ENCODE measurements around the gene WWOX. TPM values are rescaled to one million over a fixed set of nuclear protein-coding genes. Genes with fewer than 3 reads are reported as not detected.

The WWOX gene
- total RNA-seq, 3 donors from 2014 or later: 11.7 to 18.0 (median 13.8) TPM

- H3K36me3 ChIP-seq (ENCODE audit: low read depth): no peaks in the 10 kb centered on the region
- ATAC-seq (no peak), DNase-seq (no peak)
- TF ChIP-seq CTCF (IDR thresholded peaks at IDR 0.05): no peak
- intact Hi-C loops (cut with DNase I, micrococcal nuclease): no loop called here
- H3K9me3 ChIP-seq: no peaks in the 10 kb centered on the region
- no peaks in the 10 kb centered on the region for H3K4me1 ChIP-seq (ENCODE audit: low read depth)
- no peak overlapping the region for H3K4me3 ChIP-seq
Measured at GRCh38 chr16:78478267-78478861, 378.9 kb downstream of the WWOX start.

GRCh38 chr16:78479723-78480122 lies 380.3 kb downstream of the WWOX start:
- intact Hi-C loops (cut with DNase I, micrococcal nuclease): no loop called here
- H3K4me3 ChIP-seq: no peak overlapping the region
- H3K4me1 ChIP-seq (ENCODE audit: low read depth): no peaks in the 10 kb centered on the region
- H3K9me3 ChIP-seq: no peaks in the 10 kb centered on the region
- no peak for DNase-seq
- no peak for ATAC-seq
- no peak for TF ChIP-seq CTCF (IDR thresholded peaks at IDR 0.05)
- no peaks in the 10 kb centered on the region for H3K36me3 ChIP-seq (ENCODE audit: low read depth)

- H3K4me3 ChIP-seq: no peak overlapping the region
- intact Hi-C loops (cut with DNase I, micrococcal nuclease): no loop called here
- no peak for DNase-seq
- no peaks in the 10 kb centered on the region for H3K4me1 ChIP-seq (ENCODE audit: low read depth)
- TF ChIP-seq CTCF (IDR thresholded peaks at IDR 0.05): no peak
- no peaks in the 10 kb centered on the region for H3K9me3 ChIP-seq
- H3K36me3 ChIP-seq (ENCODE audit: low read depth): no peaks in the 10 kb centered on the region
- no peak for ATAC-seq
Measured at GRCh38 chr16:78480588-78480987, 381.1 kb downstream of the WWOX start.

- H3K36me3 ChIP-seq (ENCODE audit: low read depth): no peaks in the 10 kb centered on the region
- H3K4me3 ChIP-seq: no peak overlapping the region
- H3K9me3 ChIP-seq: no peaks in the 10 kb centered on the region
- H3K4me1 ChIP-seq (ENCODE audit: low read depth): no peaks in the 10 kb centered on the region
- intact Hi-C loops (cut with DNase I, micrococcal nuclease): no loop called here
- DNase-seq (no peak), ATAC-seq (no peak)
- no peak for TF ChIP-seq CTCF (IDR thresholded peaks at IDR 0.05)
Measured at GRCh38 chr16:78483124-78483992, 383.9 kb downstream of the WWOX start.

GRCh38 chr16:78484509-78485058 lies 385.1 kb downstream of the WWOX start:
- Histone ChIP-seq H3K4me1 (ENCODE audit: low read depth) (no peaks in the 10 kb centered on the region), H3K9me3 (no peaks in the 10 kb centered on the region), H3K4me3 (no peak overlapping the region), H3K36me3 (ENCODE audit: low read depth) (no peaks in the 10 kb centered on the region)
- no peak for TF ChIP-seq CTCF (IDR thresholded peaks at IDR 0.05)
- DNase-seq: no peak
- no peak for ATAC-seq
- intact Hi-C loops (cut with DNase I, micrococcal nuclease): no loop called here
